Pancreas (tissue), 10 donors: ENCODE results near the gene SLC9A8. TPM values are rescaled to one million over a fixed set of nuclear protein-coding genes. Genes with fewer than 3 reads are reported as not detected.

Experiments used
- ATAC-seq, 4 donors: fragments of 200-7000 bp; cut with Tn5 transposase; one replicate each; pipeline versions ENCODE4 v1.8.0 to v1.9.1; 2020; ENCODE audit warnings: mild to moderate bottlenecking in 4 of 4, moderate library complexity in 4 of 4
- DNase-seq, 6 donors: peaks; one replicate each; pipeline ENCODE4 v3.0.0-alpha.2; 2020
- FAIRE-seq: peaks from 2 replicates; lab custom pipeline; 2012; peaks lifted over from hg19 to GRCh38; lab: Jason Lieb, UNC
- H3K27ac ChIP-seq, 4 donors: fragments of 200-600 bp; sonication (generic); 1 replicate in 3 of 4; 2 replicates in 1 of 4; pipeline versions ENCODE4 v1.5.0 to v1.8.0; 2020
- H3K27me3 ChIP-seq, 4 donors: fragments of 200-600 bp; one replicate each; pipeline ENCODE4 v1.8.0; 2021
- H3K36me3 ChIP-seq, 3 donors: fragments of 200-600 bp; sonication (generic) in 1 of 3; one replicate each; pipeline versions ENCODE4 v1.5.0 to v1.8.0; 2020 to 2021
- H3K4me1 ChIP-seq, 3 donors: fragments of 200-600 bp; one replicate each; pipeline ENCODE4 v1.8.0; 2021
- H3K4me3 ChIP-seq, 4 donors: fragments of 200-600 bp; sonication (generic) in 2 of 4; one replicate each; pipeline versions ENCODE4 v1.5.0 to v1.8.0; 2020 to 2021
- H3K9me3 ChIP-seq, 4 donors: fragments of 200-600 bp; one replicate each; pipeline ENCODE4 v1.8.0; 2021
- WGBS, 2 donors: extraction: QIAGEN DNeasy Blood & Tissue Kit; methylation state at CpG; one replicate each; pipeline ENCODE4 v1.1.7; 2013; 5-methylcytosine and 5-hydroxymethylcytosine counted together
- intact Hi-C, 3 donors: fragments of 100-400 bp; cut with DNase I; formaldehyde crosslinking; loops; one replicate each; pipeline versions ENCODE4 v1.11.1 to v1.14.2; 2022
- polyA plus RNA-seq, 2 donors: library from polyadenylated mRNA; stranded (reverse); fragments of 200-250 nt; gene quantifications; one replicate each; pipeline ENCODE4 v1.2.3, GENCODE V29; 2013
- total RNA-seq, 6 donors: library from RNA; stranded (reverse); fragmentation: NEBNext Ultra II Directional in 4 of 6; extraction: Animal tissue kit (Norgen Biotek cat#: 25700) in 4 of 6; gene quantifications; one replicate each; pipeline versions ENCODE4 v1.2.1 to v1.2.4, GENCODE V29; 2021 to 2023
- TF ChIP-seq, protein P1 (sequence below), 4 donors: fragments of 200-600 bp; sonication (generic) in 3 of 4; IDR thresholded peaks; one replicate each; pipeline versions ENCODE4 v1.5.0 to v1.8.0; 2021; ENCODE audit warnings: antibody characterized with exemption in 4 of 4
- donor health status: healthy with polysubstance abuse.
- donor health status: DM: no; HTN: no; CAD: no; lungs with moderate emphysema.
- donor health status: DM: no; HTN: no; CAD: no.
- donor health status: control.
- donor health status: control.
- donor health status: Bipolar disorder and iron deficiency.
- donor health status: DM: yes; HTN: yes; CAD: no.
- donor health status: DM: no; HTN: no; CAD: no.
- donor health status: DM: no; HTN: no; CAD: no.
- donor health status: DM: yes; HTN: yes; CAD: no.

SLC9A8 gene, protein sequence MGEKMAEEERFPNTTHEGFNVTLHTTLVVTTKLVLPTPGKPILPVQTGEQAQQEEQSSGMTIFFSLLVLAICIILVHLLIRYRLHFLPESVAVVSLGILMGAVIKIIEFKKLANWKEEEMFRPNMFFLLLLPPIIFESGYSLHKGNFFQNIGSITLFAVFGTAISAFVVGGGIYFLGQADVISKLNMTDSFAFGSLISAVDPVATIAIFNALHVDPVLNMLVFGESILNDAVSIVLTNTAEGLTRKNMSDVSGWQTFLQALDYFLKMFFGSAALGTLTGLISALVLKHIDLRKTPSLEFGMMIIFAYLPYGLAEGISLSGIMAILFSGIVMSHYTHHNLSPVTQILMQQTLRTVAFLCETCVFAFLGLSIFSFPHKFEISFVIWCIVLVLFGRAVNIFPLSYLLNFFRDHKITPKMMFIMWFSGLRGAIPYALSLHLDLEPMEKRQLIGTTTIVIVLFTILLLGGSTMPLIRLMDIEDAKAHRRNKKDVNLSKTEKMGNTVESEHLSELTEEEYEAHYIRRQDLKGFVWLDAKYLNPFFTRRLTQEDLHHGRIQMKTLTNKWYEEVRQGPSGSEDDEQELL
- total RNA-seq: 1 to 10 TPM; 4.8 to 8.1 (median 5.9) TPM
- polyA plus RNA-seq: 1 to 10 TPM; 9.9 TPM

DNA sequence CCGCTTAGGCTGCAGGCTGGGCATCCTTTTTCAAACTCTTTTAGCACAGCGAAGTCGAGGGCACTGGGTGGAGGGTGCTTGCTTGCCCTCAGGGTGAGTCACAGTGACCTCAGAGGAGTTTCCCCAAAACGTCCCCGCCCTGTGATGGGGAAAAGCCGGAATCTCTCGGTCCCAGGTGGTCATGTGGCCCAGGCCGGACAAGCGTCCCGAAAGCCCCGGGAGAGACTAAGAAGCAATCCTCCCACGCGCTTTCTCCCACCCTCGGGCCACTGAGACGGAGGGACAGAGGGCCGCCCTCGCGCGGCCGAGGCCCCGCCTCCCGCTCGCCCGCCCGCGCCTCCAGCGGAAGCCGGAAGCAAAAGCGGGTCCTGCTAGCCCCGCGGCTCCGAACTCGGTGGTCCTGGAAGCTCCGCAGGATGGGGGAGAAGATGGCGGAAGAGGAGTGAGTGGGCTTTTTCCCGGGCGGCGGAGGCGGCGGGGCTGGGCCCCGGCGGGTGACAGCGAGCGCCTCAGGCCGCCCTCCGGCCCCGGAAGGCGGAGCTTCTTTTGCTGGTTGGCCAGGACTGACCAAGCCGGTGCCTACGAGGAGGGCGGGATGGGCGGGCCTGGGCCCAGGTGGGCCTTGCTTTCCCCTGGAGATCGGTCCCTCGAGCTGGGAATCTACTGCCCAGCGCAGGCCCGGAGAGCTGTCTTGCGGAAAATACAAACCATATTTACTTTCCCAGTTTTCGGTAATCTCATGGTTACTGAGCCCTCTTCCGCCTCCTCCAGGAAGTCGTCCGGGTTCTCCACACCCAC, at the start of gene SLC9A8:
Gene SLC9A8 (plus strand): TSS at position 322 of the 798 bp plus-strand sequence. CDS start 95 bp downstream, at position 417.
- TF ChIP-seq, protein P1, sequence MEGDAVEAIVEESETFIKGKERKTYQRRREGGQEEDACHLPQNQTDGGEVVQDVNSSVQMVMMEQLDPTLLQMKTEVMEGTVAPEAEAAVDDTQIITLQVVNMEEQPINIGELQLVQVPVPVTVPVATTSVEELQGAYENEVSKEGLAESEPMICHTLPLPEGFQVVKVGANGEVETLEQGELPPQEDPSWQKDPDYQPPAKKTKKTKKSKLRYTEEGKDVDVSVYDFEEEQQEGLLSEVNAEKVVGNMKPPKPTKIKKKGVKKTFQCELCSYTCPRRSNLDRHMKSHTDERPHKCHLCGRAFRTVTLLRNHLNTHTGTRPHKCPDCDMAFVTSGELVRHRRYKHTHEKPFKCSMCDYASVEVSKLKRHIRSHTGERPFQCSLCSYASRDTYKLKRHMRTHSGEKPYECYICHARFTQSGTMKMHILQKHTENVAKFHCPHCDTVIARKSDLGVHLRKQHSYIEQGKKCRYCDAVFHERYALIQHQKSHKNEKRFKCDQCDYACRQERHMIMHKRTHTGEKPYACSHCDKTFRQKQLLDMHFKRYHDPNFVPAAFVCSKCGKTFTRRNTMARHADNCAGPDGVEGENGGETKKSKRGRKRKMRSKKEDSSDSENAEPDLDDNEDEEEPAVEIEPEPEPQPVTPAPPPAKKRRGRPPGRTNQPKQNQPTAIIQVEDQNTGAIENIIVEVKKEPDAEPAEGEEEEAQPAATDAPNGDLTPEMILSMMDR (IDR thresholded peaks at IDR 0.05): no peak
- Histone ChIP-seq H3K36me3 (no peaks in the 10 kb centered on the region), H3K27ac (peak within 1 kb of the TSS; percentile 79 to 93 (median 89)), H3K9me3 (no peaks in the 10 kb centered on the region), H3K4me3 (peak within 1 kb of the TSS; percentile 82 to 99 (median 87)), H3K4me1 (peaks cover 0 to 10% (median 6%) of the 10 kb centered on the region in 3 donors), H3K27me3 (no peaks in the 10 kb centered on the region)
- FAIRE-seq: no peak
- intact Hi-C loops: no loop called here
- peak; percentile 74 to 92 (median 84) for DNase-seq
- peak; percentile 96 to 98 (median 96) for ATAC-seq
- WGBS, 2 donors: 1% methylated on average over 42 to 61 of the region's 61 CpGs

DNA sequence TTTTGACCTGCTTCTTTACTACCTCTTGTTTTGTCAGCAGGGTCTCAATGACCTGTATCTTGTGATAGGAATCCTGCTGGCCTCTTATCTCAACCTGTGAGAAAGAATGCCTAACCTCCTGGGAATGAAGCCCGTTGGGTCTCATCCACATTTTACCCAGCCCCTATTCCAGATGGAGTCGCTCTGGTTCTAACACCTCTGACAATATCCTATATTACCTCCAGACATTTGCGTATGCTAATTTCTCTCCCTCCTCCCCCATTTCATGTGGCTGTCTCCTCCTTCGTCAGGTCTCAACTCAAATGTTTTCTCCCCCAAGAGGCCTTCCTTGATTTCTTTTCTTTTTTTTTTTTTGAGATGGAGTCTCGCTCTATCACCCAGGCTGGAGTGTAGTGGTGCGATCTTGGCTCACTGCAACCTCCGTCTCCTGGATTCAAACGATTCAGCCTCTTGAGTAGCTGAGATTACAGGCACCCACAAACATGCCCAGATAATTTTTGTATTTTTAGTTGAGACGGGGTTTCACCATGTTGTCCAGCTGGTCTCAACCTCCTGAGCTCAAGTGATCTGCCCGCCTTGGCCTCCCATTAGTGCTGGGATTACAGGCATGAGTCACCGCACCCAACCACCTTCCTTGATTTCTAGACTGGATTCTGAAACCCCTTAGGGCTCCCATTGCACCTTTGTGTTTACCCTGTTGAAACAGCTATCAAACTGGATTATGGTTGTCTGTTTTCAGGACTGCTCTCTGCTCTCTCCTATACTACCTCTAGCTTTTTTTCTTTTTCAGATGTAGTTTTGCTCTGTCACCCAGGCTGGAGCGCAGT, 49.5 kb upstream of the SLC9A8 start:
- no peak for FAIRE-seq
- no peaks in the 10 kb centered on the region for H3K9me3 ChIP-seq
- no peak overlapping the region for H3K27ac ChIP-seq
- ATAC-seq: no peak
- no peaks in the 10 kb centered on the region for H3K27me3 ChIP-seq
- intact Hi-C loops: no loop called here
- no peaks in the 10 kb centered on the region for H3K36me3 ChIP-seq
- DNase-seq: no peak
- WGBS, 2 donors: 86 to 87% methylated on average over 12 of the region's 12 CpGs
- TF ChIP-seq, protein P1 (IDR thresholded peaks at IDR 0.05): no peak
- H3K4me1 ChIP-seq: peaks cover 0 to 2% (median 0%) of the 10 kb centered on the region in 3 donors
- no peak overlapping the region for H3K4me3 ChIP-seq

DNA sequence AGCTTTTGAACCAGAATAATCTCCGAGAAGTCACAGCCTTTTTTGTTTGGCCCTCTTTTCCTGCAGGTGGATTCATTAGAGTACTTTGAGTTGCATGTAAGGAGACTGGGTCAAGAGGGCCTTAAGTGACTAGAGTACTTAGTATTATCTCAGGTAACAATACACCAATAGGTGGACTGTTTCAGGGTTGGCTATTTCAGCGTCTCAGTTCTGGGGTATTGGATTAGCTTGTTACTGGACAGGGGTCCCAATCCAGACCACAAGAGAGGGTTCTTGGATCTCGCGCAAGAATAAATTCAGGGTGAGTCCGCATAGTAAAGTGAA, 47.3 kb upstream of the SLC9A8 start:
- FAIRE-seq: no peak
- no peak for ATAC-seq
- Histone ChIP-seq H3K4me3 (no peak overlapping the region), H3K9me3 (no peaks in the 10 kb centered on the region), H3K36me3 (no peaks in the 10 kb centered on the region), H3K27me3 (no peaks in the 10 kb centered on the region), H3K27ac (peak overlapping the region in 2 of 4 donors; percentile 51 to 57), H3K4me1 (peaks cover 0 to 3% (median 0%) of the 10 kb centered on the region in 3 donors)
- intact Hi-C loops: no loop called here
- no peak for DNase-seq
- TF ChIP-seq, protein P1 (IDR thresholded peaks at IDR 0.05): no peak
- 86 to 94% methylated on average over 5 of the region's 5 CpGs for WGBS, 2 donors

DNA sequence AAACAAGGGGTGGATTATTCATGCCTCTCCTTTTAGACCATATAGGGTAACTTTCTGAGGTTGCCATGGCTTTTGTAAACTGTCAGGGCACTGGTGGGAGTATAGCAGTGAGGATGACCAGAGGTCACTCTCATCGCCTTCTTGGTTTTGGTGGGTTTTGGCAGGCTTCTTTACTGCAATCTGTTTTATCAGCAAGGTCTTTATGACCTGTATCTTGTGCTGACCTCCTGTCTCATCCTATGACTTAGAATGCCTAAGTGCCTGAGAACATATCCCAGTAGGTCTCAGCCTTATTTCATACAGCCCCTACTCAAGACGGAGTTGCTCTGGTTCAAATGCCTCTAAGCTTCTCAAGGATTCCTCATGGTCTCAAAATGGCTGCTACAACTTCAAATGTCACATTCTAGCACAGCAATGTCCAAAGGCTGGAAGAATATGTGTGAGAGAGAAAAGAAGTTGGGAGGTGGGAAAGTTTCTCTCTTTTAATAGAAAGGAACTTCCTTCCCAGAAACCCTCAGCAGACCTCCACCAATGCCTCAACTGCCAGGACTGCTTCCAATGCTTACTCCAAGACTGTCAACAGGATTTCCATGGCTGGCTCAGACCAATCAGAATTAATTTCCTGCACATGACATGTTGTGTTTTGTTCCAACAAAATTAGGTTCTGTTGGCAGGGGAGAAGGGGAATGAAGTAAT, 46.6 kb upstream of the SLC9A8 start:
- 82 to 85% methylated on average over 2 of the region's 2 CpGs for WGBS, 2 donors
- peak overlapping the region in 2 of 4 donors; percentile 51 to 57 for H3K27ac ChIP-seq
- ATAC-seq: no peak
- H3K27me3 ChIP-seq: no peaks in the 10 kb centered on the region
- no peak overlapping the region for H3K4me3 ChIP-seq
- TF ChIP-seq, protein P1 (IDR thresholded peaks at IDR 0.05): no peak
- no peak for DNase-seq
- peaks cover 0 to 3% (median 0%) of the 10 kb centered on the region in 3 donors for H3K4me1 ChIP-seq
- no peaks in the 10 kb centered on the region for H3K36me3 ChIP-seq
- no peak for FAIRE-seq
- intact Hi-C loops: no loop called here
- no peaks in the 10 kb centered on the region for H3K9me3 ChIP-seq
